DND-41 (cell line): Measurements from ENCODE around the gene ATP6V0E1.

Experiments used
- CTCF ChIP-seq: IDR thresholded peaks from 2 replicates; pipeline ENCODE4 v1.5.1; 2012; ENCODE audit warnings: borderline replicate concordance, low read length, moderate library complexity, mild to moderate bottlenecking; ENCODE audit not compliant: poor library complexity, severe bottlenecking; ENCODE audit errors: extremely low read depth
- EZH2 ChIP-seq: IDR thresholded peaks from 3 replicates; pipeline ENCODE4 v1.6.1; 2012; ENCODE audit warnings: borderline replicate concordance, low read depth, mild to moderate bottlenecking, moderate library complexity, low read length, inconsistent platforms; ENCODE audit not compliant: severe bottlenecking

- TF ChIP-seq CTCF (no peak), EZH2 (no peak)
Measured at GRCh38 chr5:173062141-173062540, 78.6 kb downstream of the ATP6V0E1 start.
